Stimulated activated naive CD8-positive, alpha-beta T cell treated with anti-CD3 and anti-CD28 coated beads, Interleukin-15, amount 100 ng/mL, for 72 hours (primary cell): ENCODE data around the gene CAMTA1.

ENCODE experiments used
- ATAC-seq: fragments of 150-1000 bp; cut with Tn5 transposase; 2 replicates; pipeline ENCODE4 v1.10.0; 2021; ENCODE audit warnings: mild to moderate bottlenecking, moderate library complexity
- DNase-seq, 2 donors: peaks; one replicate each; pipeline ENCODE4 v3.0.0; 2021 to 2022
- H3K27ac Mint-ChIP-seq, 2 donors: one replicate each; pipeline ENCODE4 v1.8.0; 2022; ENCODE audit warnings: mild to moderate bottlenecking in 2 of 2, mixed read lengths in 2 of 2, moderate library complexity in 2 of 2
- H3K27me3 Mint-ChIP-seq: one replicate; pipeline ENCODE4 v1.8.0; 2022; ENCODE audit warnings: mixed read lengths
- H3K4me1 Mint-ChIP-seq: one replicate; pipeline ENCODE4 v1.8.0; 2022; ENCODE audit warnings: mild to moderate bottlenecking, mixed read lengths
- H3K4me3 Mint-ChIP-seq, 2 donors: one replicate each; pipeline ENCODE4 v1.8.0; 2022; ENCODE audit warnings: mild to moderate bottlenecking in 2 of 2, mixed read lengths in 2 of 2, moderate library complexity in 1 of 2
- H3K9me3 Mint-ChIP-seq, 2 donors: one replicate each; pipeline ENCODE4 v1.8.0; 2022; ENCODE audit warnings: mixed read lengths in 2 of 2

CAMTA1 gene

GRCh38 chr1:7473223-7474142 is 688.2 kb downstream of the CAMTA1 start:
- Mint-ChIP-seq H3K9me3 (no peaks in the 10 kb centered on the region), H3K27ac (no peak overlapping the region), H3K4me1 (no peaks in the 10 kb centered on the region), H3K4me3 (no peak overlapping the region), H3K27me3 (peaks cover 7% of the 10 kb centered on the region)
- DNase-seq, result no peak
- no peak for ATAC-seq

DNA sequence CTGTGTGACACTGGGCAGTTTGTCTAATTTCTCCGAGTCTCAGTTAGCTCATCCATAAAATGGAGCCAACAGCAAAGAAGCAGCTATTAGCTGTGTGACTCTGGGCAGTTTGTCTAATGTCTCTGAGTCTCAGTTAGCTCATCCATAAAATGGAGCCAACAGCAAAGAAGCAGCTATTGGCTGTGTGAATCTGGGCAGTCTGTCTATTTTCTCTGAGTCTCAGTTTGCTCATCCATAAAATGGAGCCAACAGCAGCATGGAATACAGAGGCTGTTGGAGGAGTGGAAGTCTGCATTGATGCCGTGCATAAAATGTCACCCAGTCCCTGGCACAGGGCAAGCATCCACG is 688.9 kb downstream of the CAMTA1 start:
- H3K27me3 Mint-ChIP-seq, result peaks cover 7% of the 10 kb centered on the region
- no peaks in the 10 kb centered on the region for H3K9me3 Mint-ChIP-seq
- ATAC-seq, result no peak
- peak overlapping the region in 1 of 2 donors; percentile 9 for H3K27ac Mint-ChIP-seq
- no peaks in the 10 kb centered on the region for H3K4me1 Mint-ChIP-seq
- H3K4me3 Mint-ChIP-seq, result no peak overlapping the region
- no peak for DNase-seq

GRCh38 chr1:7474786-7475502 is 689.7 kb downstream of the CAMTA1 start:
- H3K4me1 Mint-ChIP-seq, result no peaks in the 10 kb centered on the region

GRCh38 chr1:7475691-7476090 is 690.4 kb downstream of the CAMTA1 start:
- Mint-ChIP-seq H3K27me3 (no peaks in the 10 kb centered on the region), H3K4me3 (no peak overlapping the region), H3K4me1 (no peaks in the 10 kb centered on the region), H3K9me3 (no peaks in the 10 kb centered on the region), H3K27ac (peak overlapping the region in 1 of 2 donors; percentile 48)
- DNase-seq (no peak), ATAC-seq (no peak)

More at GRCh38 chr1:7474786-7475502, 689.7 kb downstream of the CAMTA1 start:
- no peak for ATAC-seq
- Mint-ChIP-seq H3K4me3 (no peak overlapping the region), H3K27me3 (peaks cover 2% of the 10 kb centered on the region), H3K27ac (no peak overlapping the region), H3K9me3 (no peaks in the 10 kb centered on the region)
- no peak for DNase-seq

GRCh38 chr1:7476402-7476801 is 691.1 kb downstream of the CAMTA1 start:
- DNase-seq, result no peak
- H3K4me3 Mint-ChIP-seq, result no peak overlapping the region
- no peaks in the 10 kb centered on the region for H3K4me1 Mint-ChIP-seq
- no peaks in the 10 kb centered on the region for H3K9me3 Mint-ChIP-seq
- H3K27ac Mint-ChIP-seq, result no peak overlapping the region
- no peaks in the 10 kb centered on the region for H3K27me3 Mint-ChIP-seq
- no peak for ATAC-seq

DNA sequence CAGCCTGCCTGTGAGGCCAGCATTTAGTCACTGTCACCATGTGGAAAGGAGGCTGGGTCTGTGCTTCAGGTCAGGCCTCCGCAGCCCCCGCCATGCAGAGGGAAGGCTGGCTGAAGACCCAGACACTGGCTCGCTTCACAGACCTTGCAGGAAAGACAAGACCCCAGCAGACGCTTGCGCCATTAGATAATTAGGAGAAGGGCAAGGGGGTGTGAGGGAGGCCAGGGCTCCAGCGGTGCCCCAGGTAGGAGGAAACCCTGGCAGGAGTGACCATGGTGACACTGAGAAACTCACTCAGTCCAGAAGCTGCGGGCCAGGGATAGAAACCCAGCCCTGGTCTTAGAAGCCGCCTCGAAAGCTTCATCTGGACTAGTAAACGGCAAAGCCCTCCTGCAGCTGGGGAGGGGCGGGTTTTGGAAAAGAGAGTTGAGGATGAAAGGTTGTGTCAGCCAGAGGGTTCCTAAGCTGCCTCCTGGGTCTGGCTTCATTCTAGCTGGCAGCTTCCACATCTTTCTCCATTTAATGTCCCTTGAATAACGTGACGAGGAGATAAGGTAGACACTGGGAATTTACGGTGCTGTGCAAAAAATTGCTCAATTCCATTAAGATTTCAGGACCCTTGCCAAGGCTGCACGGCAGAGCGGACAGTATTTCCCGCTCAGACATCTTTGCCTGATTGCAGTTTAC is 691.8 kb downstream of the CAMTA1 start:
- ATAC-seq, result no peak
- no peaks in the 10 kb centered on the region for H3K4me1 Mint-ChIP-seq
- H3K9me3 Mint-ChIP-seq, result no peaks in the 10 kb centered on the region
- DNase-seq, result no peak
- H3K27me3 Mint-ChIP-seq, result no peaks in the 10 kb centered on the region
- no peak overlapping the region for H3K27ac Mint-ChIP-seq
- no peak overlapping the region for H3K4me3 Mint-ChIP-seq

- Mint-ChIP-seq H3K4me3 (no peak overlapping the region), H3K27ac (no peak overlapping the region), H3K27me3 (no peaks in the 10 kb centered on the region), H3K9me3 (no peaks in the 10 kb centered on the region), H3K4me1 (no peaks in the 10 kb centered on the region)
- ATAC-seq, result no peak
- no peak for DNase-seq
Observed at GRCh38 chr1:7477593-7477992, 692.3 kb downstream of the CAMTA1 start.

GRCh38 chr1:7478142-7478790 is 693.0 kb downstream of the CAMTA1 start:
- DNase-seq, result no peak
- ATAC-seq, result no peak
- Mint-ChIP-seq H3K4me1 (no peaks in the 10 kb centered on the region), H3K27ac (no peak overlapping the region), H3K4me3 (no peak overlapping the region), H3K9me3 (no peaks in the 10 kb centered on the region), H3K27me3 (no peaks in the 10 kb centered on the region)

GRCh38 chr1:7478809-7479499 is 693.7 kb downstream of the CAMTA1 start:
- ATAC-seq (no peak), DNase-seq (no peak)
- Mint-ChIP-seq H3K4me3 (no peak overlapping the region), H3K27ac (no peak overlapping the region), H3K27me3 (no peaks in the 10 kb centered on the region), H3K4me1 (no peaks in the 10 kb centered on the region), H3K9me3 (no peaks in the 10 kb centered on the region)

- no peak for ATAC-seq
- Mint-ChIP-seq H3K4me3 (no peak overlapping the region), H3K27me3 (no peaks in the 10 kb centered on the region), H3K27ac (no peak overlapping the region), H3K9me3 (no peaks in the 10 kb centered on the region), H3K4me1 (no peaks in the 10 kb centered on the region)
- no peak for DNase-seq
Observed at GRCh38 chr1:7479571-7479970, 694.3 kb downstream of the CAMTA1 start.

DNA sequence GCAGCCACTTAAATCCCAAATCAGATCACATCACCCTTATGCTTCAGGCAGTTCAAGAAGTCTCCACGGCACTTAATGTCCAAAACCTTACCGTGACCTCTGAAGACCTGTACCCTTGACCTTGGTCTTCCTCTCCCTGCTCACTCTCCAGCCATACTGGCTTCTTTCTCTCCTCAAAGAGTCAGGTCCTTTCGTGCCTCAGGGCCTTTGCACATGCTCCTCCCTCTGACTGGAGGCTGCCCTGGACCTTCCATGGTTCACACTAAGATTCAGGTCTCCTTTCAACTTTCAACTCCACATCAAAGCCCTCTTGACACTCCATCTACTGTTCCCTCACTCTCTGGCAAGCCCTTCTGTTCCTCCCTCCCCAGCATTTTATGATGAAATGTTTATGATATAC is 695.9 kb downstream of the CAMTA1 start:
- DNase-seq (no peak), ATAC-seq (no peak)
- Mint-ChIP-seq H3K9me3 (no peaks in the 10 kb centered on the region), H3K27ac (no peak overlapping the region), H3K4me3 (no peak overlapping the region), H3K4me1 (no peaks in the 10 kb centered on the region), H3K27me3 (no peaks in the 10 kb centered on the region)

DNA sequence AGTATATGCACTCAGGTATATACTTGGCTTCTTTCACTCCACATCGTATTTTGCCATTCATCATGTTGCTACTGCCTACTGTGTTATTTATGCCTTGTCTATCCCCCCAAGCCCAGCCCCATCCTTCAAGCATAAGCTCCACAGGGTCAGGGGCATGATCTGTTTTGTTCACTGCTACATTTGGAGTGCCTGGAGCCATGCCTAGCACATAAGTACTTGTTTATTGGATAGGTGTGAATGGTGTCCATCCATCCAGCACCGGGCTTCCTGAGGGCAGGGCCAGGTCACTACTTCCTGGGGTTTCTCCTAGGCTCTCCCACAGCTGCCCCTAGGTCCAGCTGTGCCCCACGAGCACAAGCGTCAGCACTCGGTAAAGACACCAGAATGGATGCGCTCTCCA is 696.8 kb downstream of the CAMTA1 start:
- H3K4me3 Mint-ChIP-seq, result no peak overlapping the region
- H3K27me3 Mint-ChIP-seq, result no peaks in the 10 kb centered on the region
- H3K9me3 Mint-ChIP-seq, result no peaks in the 10 kb centered on the region
- ATAC-seq (no peak), DNase-seq (no peak)
- no peak overlapping the region for H3K27ac Mint-ChIP-seq
- no peaks in the 10 kb centered on the region for H3K4me1 Mint-ChIP-seq

- Mint-ChIP-seq H3K27ac (no peak overlapping the region), H3K9me3 (no peaks in the 10 kb centered on the region), H3K4me1 (no peaks in the 10 kb centered on the region), H3K27me3 (no peaks in the 10 kb centered on the region), H3K4me3 (no peak overlapping the region)
- no peak for DNase-seq
- no peak for ATAC-seq
Observed at GRCh38 chr1:7482772-7483495, 697.7 kb downstream of the CAMTA1 start.

DNA sequence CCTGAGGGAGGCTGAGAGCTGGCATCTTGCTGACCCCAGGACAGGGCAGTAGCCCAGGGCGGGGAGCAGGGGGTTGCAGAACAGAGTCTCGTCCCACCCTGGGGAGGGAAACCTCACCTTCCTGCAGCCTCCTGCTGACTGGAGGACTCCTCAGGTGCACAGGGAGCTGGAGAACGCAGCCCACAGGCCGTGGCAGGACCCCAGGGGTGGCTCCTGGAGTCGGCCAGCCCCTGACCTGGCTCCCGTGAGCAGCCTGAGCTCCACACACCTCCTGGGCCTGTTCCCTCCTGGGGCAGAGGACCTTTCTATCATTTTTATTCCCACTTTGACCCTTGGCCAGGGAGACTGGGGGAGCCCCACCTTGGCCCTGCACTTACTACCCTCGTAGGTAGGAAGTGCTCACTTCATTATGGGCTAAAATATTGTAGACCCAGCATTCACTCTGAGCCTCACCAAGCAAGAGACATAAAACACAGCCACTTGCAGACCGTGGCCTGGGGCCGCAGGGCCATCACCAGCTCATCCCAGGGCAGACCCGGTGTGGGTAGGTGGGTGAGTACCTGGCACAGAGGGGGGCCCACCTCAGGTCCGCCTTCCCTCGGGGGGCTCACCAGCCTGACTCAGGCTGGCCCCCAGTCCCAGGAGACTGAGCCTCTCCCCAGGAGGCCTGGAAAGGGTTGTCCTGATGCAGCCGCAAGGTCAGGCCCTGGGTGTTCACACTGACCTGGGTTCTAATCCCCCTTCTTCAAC is 698.6 kb downstream of the CAMTA1 start:
- Mint-ChIP-seq H3K4me3 (no peak overlapping the region), H3K27ac (no peak overlapping the region), H3K9me3 (no peaks in the 10 kb centered on the region), H3K4me1 (no peaks in the 10 kb centered on the region), H3K27me3 (no peaks in the 10 kb centered on the region)
- ATAC-seq (no peak), DNase-seq (no peak)
